CD8-positive, alpha-beta memory T cell (primary cell): ENCODE measurements around the gene CHST15. TPM values are rescaled to one million over a fixed set of nuclear protein-coding genes. Genes with fewer than 3 reads are reported as not detected.

Experiments
- CTCF ChIA-PET: fragments of 350-600 bp; sonication (Branson Sonifier 250); formaldehyde crosslinking; loops from one replicate; lab custom pipeline; 2021; ENCODE audit warnings: antibody characterized with exemption; lab: Charles Lee
- POLR2A ChIA-PET: fragments of 350-600 bp; sonication (Branson Sonifier 250); formaldehyde crosslinking; loops from one replicate; lab custom pipeline; 2021; ENCODE audit warnings: antibody characterized with exemption; lab: Charles Lee
- DNase-seq, 5 donors: peaks; one replicate each; pipeline versions ENCODE4 v3.0.0 to v3.0.0-alpha.2; 2020 to 2022; ENCODE audit warnings: mixed read lengths in 1 of 5
- H3K27ac ChIP-seq: one replicate; pipeline ENCODE4 v1.7.0; 2013; ENCODE audit warnings: low read depth, mild to moderate bottlenecking, low read length, moderate library complexity
- H3K27me3 ChIP-seq: 2 replicates; pipeline ENCODE4 v1.7.0; 2013; ENCODE audit warnings: low read length, mild to moderate bottlenecking; ENCODE audit not compliant: insufficient read depth, poor library complexity, severe bottlenecking
- H3K36me3 ChIP-seq: 2 replicates; pipeline ENCODE4 v1.7.0; 2013; ENCODE audit warnings: mild to moderate bottlenecking, low read length, moderate library complexity; ENCODE audit not compliant: insufficient read depth
- H3K4me1 ChIP-seq: 2 replicates; pipeline ENCODE4 v1.7.0; 2013; ENCODE audit warnings: mild to moderate bottlenecking, low read length, moderate library complexity; ENCODE audit not compliant: insufficient read depth
- H3K4me3 ChIP-seq: 2 replicates; pipeline ENCODE4 v1.7.0; 2013; ENCODE audit warnings: mild to moderate bottlenecking, low read length
- H3K9me3 ChIP-seq: 2 replicates; pipeline ENCODE4 v1.7.0; 2013; ENCODE audit warnings: mild to moderate bottlenecking, low read length
- H3K27ac Mint-ChIP-seq, 8 donors: one replicate each; pipeline ENCODE4 v1.8.0; 2020 to 2021; ENCODE audit warnings: mixed read lengths in 8 of 8, mild to moderate bottlenecking in 6 of 8, inconsistent platforms in 3 of 8, moderate library complexity in 3 of 8
- H3K27me3 Mint-ChIP-seq, 2 donors: one replicate each; pipeline ENCODE4 v1.8.0; 2020 to 2021; ENCODE audit warnings: mixed read lengths in 2 of 2, mild to moderate bottlenecking in 1 of 2, moderate library complexity in 1 of 2
- H3K36me3 Mint-ChIP-seq, 3 donors: one replicate each; pipeline ENCODE4 v1.8.0; 2020 to 2021; ENCODE audit warnings: mixed read lengths in 3 of 3, inconsistent platforms in 1 of 3, mild to moderate bottlenecking in 1 of 3
- H3K4me1 Mint-ChIP-seq, 3 donors: one replicate each; pipeline ENCODE4 v1.8.0; 2020 to 2021; ENCODE audit warnings: mixed read lengths in 3 of 3, inconsistent platforms in 1 of 3, mild to moderate bottlenecking in 1 of 3
- H3K4me3 Mint-ChIP-seq, 7 donors: one replicate each; pipeline ENCODE4 v1.8.0; 2020 to 2021; ENCODE audit warnings: mixed read lengths in 7 of 7, mild to moderate bottlenecking in 6 of 7, moderate library complexity in 4 of 7, inconsistent platforms in 2 of 7
- H3K9me3 Mint-ChIP-seq, 5 donors: one replicate each; pipeline ENCODE4 v1.8.0; 2020 to 2022; ENCODE audit warnings: mixed read lengths in 5 of 5, mild to moderate bottlenecking in 3 of 5, moderate library complexity in 2 of 5, inconsistent platforms in 1 of 5
- polyA plus RNA-seq: library from polyadenylated mRNA; unstranded; fragments of 300-500 nt; fragmentation: Illumina TruSeq; gene quantifications from one replicate; pipeline ENCODE4 v1.2.3, GENCODE V29; 2021
- total RNA-seq, 2 experiments: library from RNA; stranded (reverse); gene quantifications; one replicate each; pipeline ENCODE4 v1.2.3, GENCODE V29; 2021

The CHST15 gene
- total and polyA plus RNA-seq, 3 experiments from 2014 or later: 0.18 to 0.24 TPM; not detected in 1

DNA sequence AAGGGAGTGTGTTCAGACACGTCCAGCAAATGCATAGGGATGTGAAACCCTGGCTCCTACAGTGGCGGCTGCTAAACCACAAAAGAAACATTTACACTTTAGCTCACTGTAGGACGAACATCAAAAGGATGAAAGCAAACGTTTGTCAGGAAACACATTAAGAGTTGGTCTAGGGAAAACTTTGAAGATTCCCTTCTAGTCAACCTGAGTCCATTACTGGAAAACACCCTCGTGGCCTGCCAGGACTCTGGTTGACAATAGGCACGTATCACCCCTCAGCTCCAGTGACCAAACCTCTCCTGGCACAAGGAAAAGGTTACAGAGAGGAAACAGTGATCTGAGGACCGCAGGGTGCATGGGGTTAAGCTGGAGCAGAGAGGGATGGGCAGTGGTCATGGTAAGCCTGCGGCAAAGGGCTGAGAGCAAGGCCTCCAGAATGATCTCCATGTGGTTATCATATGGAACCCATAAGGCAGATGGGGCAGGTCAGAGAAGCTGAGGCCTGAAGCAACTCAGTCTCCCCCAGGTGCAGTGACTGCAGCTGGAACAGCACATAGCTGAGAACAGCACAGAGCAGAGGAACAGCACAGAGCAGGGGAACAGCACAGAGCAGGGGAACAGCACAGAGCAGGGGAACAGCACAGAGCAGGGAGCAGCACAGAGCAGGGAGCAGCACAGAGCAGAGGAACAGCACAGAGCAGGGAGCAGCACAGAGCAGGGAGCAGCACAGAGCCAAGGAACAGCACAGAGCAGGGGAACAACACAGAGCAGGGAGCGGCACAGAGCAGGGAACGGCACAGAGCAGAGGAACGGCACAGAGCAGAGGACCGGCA lies 49.9 kb downstream of the CHST15 start:
- no peak for DNase-seq
- Histone ChIP-seq H3K4me1 (peaks cover 5% of the 10 kb centered on the region), H3K36me3 (no peaks in the 10 kb centered on the region), H3K27me3 (no peaks in the 10 kb centered on the region), H3K9me3 (peaks cover 4% of the 10 kb centered on the region), H3K27ac (no peak overlapping the region), H3K4me3 (no peak overlapping the region)
- Mint-ChIP-seq H3K27ac (peak overlapping the region in 2 of 8 donors; percentile 57 to 78), H3K27me3 (peaks cover 4 to 16% of the 10 kb centered on the region in 2 donors), H3K36me3 (no peaks in the 10 kb centered on the region), H3K9me3 (peaks cover 0 to 4% (median 2%) of the 10 kb centered on the region in 5 donors), H3K4me3 (no peak overlapping the region), H3K4me1 (no peaks in the 10 kb centered on the region)
- ChIA-PET POLR2A (no interaction called here), CTCF (no interaction called here)

DNA sequence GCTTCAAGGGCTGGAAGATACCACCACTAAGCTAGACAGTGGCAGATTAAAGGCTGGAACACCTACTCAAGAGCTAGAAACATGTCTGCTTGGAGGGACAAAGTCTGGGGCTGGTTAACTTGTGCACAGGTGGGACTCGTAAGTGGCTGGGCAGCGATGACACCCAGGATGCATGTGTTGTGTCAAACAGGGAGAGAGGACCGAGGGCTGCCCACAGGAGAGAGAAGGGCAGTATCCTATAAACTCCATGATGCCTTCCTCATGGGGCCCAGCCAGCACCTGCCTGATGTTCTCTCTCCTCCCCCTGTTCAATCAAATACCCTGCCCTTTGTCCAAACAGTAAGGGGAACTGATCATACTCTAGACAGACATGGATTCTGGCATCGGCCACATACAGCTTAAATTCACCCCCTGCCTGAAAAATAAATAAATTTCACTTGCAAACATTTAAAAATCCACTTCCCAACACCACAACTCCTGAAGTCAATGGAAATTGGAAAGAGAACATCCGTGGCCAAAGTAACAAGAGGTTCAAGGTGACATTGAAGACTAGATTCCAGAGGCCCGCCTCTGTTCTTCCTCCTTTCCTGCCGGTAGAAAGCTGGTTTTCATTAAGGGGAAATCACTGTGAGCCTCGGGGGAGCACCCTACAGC lies 50.6 kb downstream of the CHST15 start:
- H3K27ac Mint-ChIP-seq: peak overlapping the region in 1 of 8 donors; percentile 78
- H3K27me3 Mint-ChIP-seq: peaks cover 4 to 13% of the 10 kb centered on the region in 2 donors
- no peak for DNase-seq
- H3K4me1 Mint-ChIP-seq: no peaks in the 10 kb centered on the region
- H3K4me3 Mint-ChIP-seq: no peak overlapping the region
- Histone ChIP-seq H3K4me1 (peaks cover 5% of the 10 kb centered on the region), H3K27me3 (no peaks in the 10 kb centered on the region), H3K4me3 (no peak overlapping the region), H3K9me3 (peaks cover 4% of the 10 kb centered on the region), H3K36me3 (no peaks in the 10 kb centered on the region), H3K27ac (no peak overlapping the region)
- ChIA-PET POLR2A (no interaction called here), CTCF (no interaction called here)
- peaks cover 0 to 3% (median 1%) of the 10 kb centered on the region in 5 donors for H3K9me3 Mint-ChIP-seq
- H3K36me3 Mint-ChIP-seq: no peaks in the 10 kb centered on the region

DNA sequence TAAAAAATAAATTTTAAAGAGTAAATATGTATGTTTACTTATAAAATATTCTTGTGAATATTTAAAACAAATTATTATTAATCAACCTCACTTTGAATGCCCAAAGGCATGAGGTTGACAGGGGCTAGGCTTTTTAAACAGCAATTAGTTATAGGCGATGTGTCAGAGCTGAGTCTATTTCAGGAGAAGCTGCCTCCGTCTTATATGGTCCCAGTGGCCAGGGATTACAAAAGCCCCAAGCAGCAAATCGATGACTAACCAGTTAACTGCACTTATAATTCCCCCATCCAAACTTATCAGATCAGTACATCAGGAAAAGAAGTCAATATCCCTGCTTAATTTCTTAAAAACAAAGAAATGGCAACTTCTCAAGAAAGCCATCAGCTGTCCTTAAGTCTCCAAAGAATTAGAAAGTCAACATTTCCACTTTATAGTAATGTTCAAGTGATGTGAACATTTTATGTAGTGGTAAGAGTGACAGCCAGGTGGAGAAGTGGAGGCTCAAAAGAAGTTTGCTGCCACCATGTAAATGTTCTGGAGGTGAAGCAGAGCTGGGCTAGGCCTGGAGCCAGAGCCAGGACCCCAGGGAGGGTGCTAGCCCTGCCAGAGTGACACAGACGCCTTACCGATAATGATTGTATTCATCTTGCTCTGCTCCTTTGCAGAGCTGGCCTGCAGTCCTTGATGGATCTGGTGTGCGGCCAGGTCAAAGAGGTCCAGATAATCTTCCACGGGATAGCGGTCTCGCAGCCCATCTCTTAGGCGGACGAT lies 51.5 kb downstream of the CHST15 start:
- Histone ChIP-seq H3K36me3 (no peaks in the 10 kb centered on the region), H3K4me1 (peaks cover 5% of the 10 kb centered on the region), H3K27me3 (no peaks in the 10 kb centered on the region), H3K4me3 (no peak overlapping the region), H3K9me3 (peaks cover 4% of the 10 kb centered on the region), H3K27ac (no peak overlapping the region)
- Mint-ChIP-seq H3K4me1 (no peaks in the 10 kb centered on the region), H3K27ac (no peak overlapping the region), H3K9me3 (peaks cover 0 to 3% (median 1%) of the 10 kb centered on the region in 5 donors), H3K4me3 (peak overlapping the region in 1 of 7 donors; percentile 11), H3K27me3 (peaks cover 4 to 11% of the 10 kb centered on the region in 2 donors), H3K36me3 (no peaks in the 10 kb centered on the region)
- no peak for DNase-seq
- ChIA-PET POLR2A (no interaction called here), CTCF (no interaction called here)

DNA sequence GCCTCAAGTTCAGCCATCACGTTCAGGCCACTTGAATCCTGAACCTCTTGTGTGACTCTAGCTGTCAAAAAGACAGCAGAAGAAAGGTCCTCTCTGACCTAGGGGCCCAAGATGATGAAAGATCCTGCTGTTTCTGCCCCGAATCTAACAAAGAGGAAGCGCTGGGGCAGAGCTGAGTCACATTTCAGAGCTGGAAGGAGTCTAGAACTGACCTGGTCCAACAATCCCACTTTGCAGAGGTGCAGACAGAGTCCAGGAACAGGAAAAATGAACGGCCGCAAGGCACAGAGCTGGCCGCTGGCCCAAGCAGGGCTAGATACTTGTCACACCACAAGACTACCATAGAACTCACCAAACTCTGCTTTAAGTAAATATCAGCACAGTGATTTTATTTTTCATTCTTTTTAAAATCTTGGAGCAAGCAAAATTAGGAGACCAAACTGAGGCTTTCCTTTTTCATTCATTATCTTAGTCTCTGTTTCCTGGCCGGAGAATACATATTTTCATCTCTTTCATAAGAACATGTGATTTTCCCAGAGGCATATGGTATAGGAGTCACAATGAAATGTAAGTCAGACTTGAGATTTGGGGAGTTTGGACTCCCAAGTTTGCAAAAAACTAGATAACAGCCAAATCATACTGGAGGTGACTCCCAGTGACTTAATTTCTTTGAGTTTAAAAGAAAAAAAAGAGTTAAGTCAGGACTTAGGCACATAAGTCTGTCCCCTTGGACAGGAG lies 52.8 kb downstream of the CHST15 start:
- Histone ChIP-seq H3K4me3 (no peak overlapping the region), H3K4me1 (peaks cover 7% of the 10 kb centered on the region), H3K9me3 (peaks cover under 1% of the 10 kb centered on the region), H3K27ac (no peak overlapping the region), H3K27me3 (no peaks in the 10 kb centered on the region), H3K36me3 (no peaks in the 10 kb centered on the region)
- POLR2A ChIA-PET: no interaction called here
- Mint-ChIP-seq H3K9me3 (peaks cover 0 to 3% (median 0%) of the 10 kb centered on the region in 5 donors), H3K27me3 (peaks cover 4 to 14% of the 10 kb centered on the region in 2 donors), H3K4me1 (peaks cover 0 to 5% (median 2%) of the 10 kb centered on the region in 3 donors), H3K36me3 (no peaks in the 10 kb centered on the region), H3K27ac (no peak overlapping the region), H3K4me3 (no peak overlapping the region)
- no peak for DNase-seq
- CTCF ChIA-PET: interaction anchor here (0.8 kb wide), 1 partner anchor 46 kb away, joined by 3 read pairs; no protein-coding TSS in a partner anchor

DNA sequence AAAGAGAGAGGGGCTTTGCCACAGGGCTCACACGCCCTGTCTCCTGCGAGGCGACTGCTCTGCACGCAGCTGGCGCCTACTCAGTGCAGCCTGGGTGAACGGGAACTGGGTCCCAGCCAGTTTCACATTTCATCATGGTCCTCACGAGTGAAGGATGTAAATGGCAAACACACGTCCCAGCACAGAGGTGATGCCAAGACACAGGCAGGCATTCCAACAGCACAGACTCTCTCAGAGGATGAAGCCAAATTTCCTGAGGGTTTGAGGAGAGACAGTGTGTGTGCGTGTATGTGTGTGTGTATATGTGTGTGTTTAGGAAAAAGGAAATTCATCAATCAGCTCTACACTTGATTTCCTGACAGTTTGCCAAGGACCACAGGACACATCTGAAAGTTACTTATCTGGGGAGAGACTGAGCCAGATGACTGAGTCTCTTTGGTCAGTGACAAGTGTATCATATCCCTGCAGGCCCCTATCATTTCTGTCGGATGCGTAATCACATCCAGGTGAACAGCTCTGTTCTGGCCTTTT lies 53.9 kb downstream of the CHST15 start:
- no peaks in the 10 kb centered on the region for H3K27me3 ChIP-seq
- DNase-seq: no peak
- Mint-ChIP-seq H3K27me3 (peaks cover 4 to 16% of the 10 kb centered on the region in 2 donors), H3K4me1 (peaks cover 0 to 7% (median 3%) of the 10 kb centered on the region in 3 donors), H3K4me3 (no peak overlapping the region), H3K36me3 (no peaks in the 10 kb centered on the region), H3K9me3 (peaks cover 0 to 1% (median 0%) of the 10 kb centered on the region in 5 donors), H3K27ac (no peak overlapping the region)
- H3K27ac ChIP-seq: no peak overlapping the region
- POLR2A ChIA-PET: no interaction called here
- CTCF ChIA-PET: no interaction called here
- H3K36me3 ChIP-seq: no peaks in the 10 kb centered on the region
- no peak overlapping the region for H3K4me3 ChIP-seq
- peaks cover 12% of the 10 kb centered on the region for H3K4me1 ChIP-seq
- H3K9me3 ChIP-seq: no peaks in the 10 kb centered on the region

DNA sequence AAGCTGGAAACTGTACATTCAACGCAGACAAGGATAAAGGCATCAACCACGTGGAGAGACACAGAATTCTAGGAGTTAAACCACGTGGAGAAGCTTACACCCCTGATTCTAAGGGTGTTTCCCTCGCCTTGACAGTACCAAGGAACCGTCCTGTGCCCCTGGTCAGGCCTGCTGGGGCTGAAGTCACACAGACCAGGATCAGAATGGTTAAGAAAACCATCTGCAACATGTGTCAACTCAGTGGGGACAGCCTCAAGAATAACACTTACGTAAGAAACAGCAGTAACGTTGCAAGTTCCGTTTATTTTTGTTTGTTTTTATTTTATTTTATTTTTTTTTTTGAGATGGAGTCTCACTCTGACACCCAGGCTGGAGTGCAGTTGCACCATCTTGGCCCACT lies 55.6 kb downstream of the CHST15 start:
- no peaks in the 10 kb centered on the region for H3K36me3 ChIP-seq
- H3K27me3 Mint-ChIP-seq: peaks cover 0 to 20% of the 10 kb centered on the region in 2 donors
- no peaks in the 10 kb centered on the region for H3K9me3 Mint-ChIP-seq
- H3K36me3 Mint-ChIP-seq: no peaks in the 10 kb centered on the region
- no peak overlapping the region for H3K27ac Mint-ChIP-seq
- no peaks in the 10 kb centered on the region for H3K27me3 ChIP-seq
- H3K4me3 Mint-ChIP-seq: no peak overlapping the region
- peaks cover 8% of the 10 kb centered on the region for H3K4me1 ChIP-seq
- no peak overlapping the region for H3K27ac ChIP-seq
- CTCF ChIA-PET: no interaction called here
- peaks cover 0 to 7% (median 3%) of the 10 kb centered on the region in 3 donors for H3K4me1 Mint-ChIP-seq
- POLR2A ChIA-PET: no interaction called here
- H3K9me3 ChIP-seq: no peaks in the 10 kb centered on the region
- DNase-seq: no peak
- H3K4me3 ChIP-seq: no peak overlapping the region

DNA sequence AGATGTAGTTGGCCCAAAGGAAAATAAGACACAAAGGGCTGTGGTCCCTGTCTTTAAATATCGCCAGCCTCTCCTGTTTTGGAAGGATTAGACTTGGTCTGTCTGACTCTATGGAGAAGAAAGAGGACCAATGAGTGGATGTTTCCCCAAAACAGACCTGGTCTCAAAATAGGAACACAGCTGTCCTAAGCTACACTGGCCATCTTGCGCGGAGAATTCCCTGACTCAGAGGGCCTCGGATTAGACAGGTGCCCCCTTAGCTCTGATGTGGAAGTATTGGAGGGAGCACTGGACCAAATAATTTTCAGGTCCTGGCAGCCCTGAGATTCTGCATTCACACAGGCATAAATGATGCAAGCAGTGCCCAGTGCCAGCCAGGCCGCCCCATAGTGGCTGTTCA lies 56.1 kb downstream of the CHST15 start:
- H3K27ac Mint-ChIP-seq: no peak overlapping the region
- no peaks in the 10 kb centered on the region for H3K36me3 Mint-ChIP-seq
- H3K9me3 Mint-ChIP-seq: no peaks in the 10 kb centered on the region
- H3K4me1 Mint-ChIP-seq: peaks cover 0 to 7% (median 3%) of the 10 kb centered on the region in 3 donors
- no peak for DNase-seq
- H3K4me1 ChIP-seq: peaks cover 7% of the 10 kb centered on the region
- no peak overlapping the region for H3K4me3 Mint-ChIP-seq
- no peak overlapping the region for H3K4me3 ChIP-seq
- H3K9me3 ChIP-seq: no peaks in the 10 kb centered on the region
- CTCF ChIA-PET: no interaction called here
- POLR2A ChIA-PET: no interaction called here
- no peaks in the 10 kb centered on the region for H3K27me3 ChIP-seq
- H3K36me3 ChIP-seq: no peaks in the 10 kb centered on the region
- no peak overlapping the region for H3K27ac ChIP-seq
- H3K27me3 Mint-ChIP-seq: peaks cover 0 to 19% of the 10 kb centered on the region in 2 donors
